ENCODE measurements around the gene RRP9. TPM values are rescaled to one million over a fixed set of nuclear protein-coding genes. Genes with fewer than 3 reads are reported as not detected.
A peak's percentile ranks its signal among the peaks of the same experiment; 100 is the strongest.

The RRP9 gene
- total and polyA plus RNA-seq, 4 donors, result 6.5 to 11.0 (median 7.8) TPM

GRCh38 chr3:51955893-51956770 lies 14.4 kb upstream of the RRP9 start:
- DNase-seq (ENCODE audit: low spot score), result no peak
- Histone ChIP-seq H3K27me3 (ENCODE audit: control insufficient read depth in 4 of 4, insufficient read depth in 4 of 4, low read length in 3 of 4) (no peaks in the 10 kb centered on the region), H3K9ac (ENCODE audit: low read depth in 1 of 2, low read length in 2 of 2) (peak overlapping the region in 1 of 2 donors; percentile 21), H3K27ac (ENCODE audit: low read depth in 1 of 2, low read length in 2 of 2) (peak overlapping the region; percentile 20 to 59), H3K36me3 (ENCODE audit: control insufficient read depth in 4 of 4, insufficient read depth in 3 of 4, low read depth in 1 of 4, low read length in 3 of 4) (peaks cover 0 to 2% (median 0%) of the 10 kb centered on the region in 4 donors), H3K9me3 (ENCODE audit: control insufficient read depth in 4 of 4, low read length in 3 of 4) (no peaks in the 10 kb centered on the region), H3K4me1 (ENCODE audit: control insufficient read depth in 4 of 4, insufficient read depth in 4 of 4, low read length in 3 of 4) (peaks cover 11 to 35% (median 19%) of the 10 kb centered on the region in 4 donors), H3K4me3 (ENCODE audit: low read depth in 1 of 3, low read length in 3 of 3) (peak overlapping the region; percentile 6 to 45 (median 11))
- WGBS, result 6% methylated on average over 97 of the region's 97 CpGs
- TF ChIP-seq, protein P1, sequence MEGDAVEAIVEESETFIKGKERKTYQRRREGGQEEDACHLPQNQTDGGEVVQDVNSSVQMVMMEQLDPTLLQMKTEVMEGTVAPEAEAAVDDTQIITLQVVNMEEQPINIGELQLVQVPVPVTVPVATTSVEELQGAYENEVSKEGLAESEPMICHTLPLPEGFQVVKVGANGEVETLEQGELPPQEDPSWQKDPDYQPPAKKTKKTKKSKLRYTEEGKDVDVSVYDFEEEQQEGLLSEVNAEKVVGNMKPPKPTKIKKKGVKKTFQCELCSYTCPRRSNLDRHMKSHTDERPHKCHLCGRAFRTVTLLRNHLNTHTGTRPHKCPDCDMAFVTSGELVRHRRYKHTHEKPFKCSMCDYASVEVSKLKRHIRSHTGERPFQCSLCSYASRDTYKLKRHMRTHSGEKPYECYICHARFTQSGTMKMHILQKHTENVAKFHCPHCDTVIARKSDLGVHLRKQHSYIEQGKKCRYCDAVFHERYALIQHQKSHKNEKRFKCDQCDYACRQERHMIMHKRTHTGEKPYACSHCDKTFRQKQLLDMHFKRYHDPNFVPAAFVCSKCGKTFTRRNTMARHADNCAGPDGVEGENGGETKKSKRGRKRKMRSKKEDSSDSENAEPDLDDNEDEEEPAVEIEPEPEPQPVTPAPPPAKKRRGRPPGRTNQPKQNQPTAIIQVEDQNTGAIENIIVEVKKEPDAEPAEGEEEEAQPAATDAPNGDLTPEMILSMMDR (IDR thresholded peaks at IDR 0.05; ENCODE audit: low read depth, low read length, missing input control), result peak; percentile 46
- no peak for TF ChIP-seq NR2F2 (IDR thresholded peaks at IDR 0.05)

DNA sequence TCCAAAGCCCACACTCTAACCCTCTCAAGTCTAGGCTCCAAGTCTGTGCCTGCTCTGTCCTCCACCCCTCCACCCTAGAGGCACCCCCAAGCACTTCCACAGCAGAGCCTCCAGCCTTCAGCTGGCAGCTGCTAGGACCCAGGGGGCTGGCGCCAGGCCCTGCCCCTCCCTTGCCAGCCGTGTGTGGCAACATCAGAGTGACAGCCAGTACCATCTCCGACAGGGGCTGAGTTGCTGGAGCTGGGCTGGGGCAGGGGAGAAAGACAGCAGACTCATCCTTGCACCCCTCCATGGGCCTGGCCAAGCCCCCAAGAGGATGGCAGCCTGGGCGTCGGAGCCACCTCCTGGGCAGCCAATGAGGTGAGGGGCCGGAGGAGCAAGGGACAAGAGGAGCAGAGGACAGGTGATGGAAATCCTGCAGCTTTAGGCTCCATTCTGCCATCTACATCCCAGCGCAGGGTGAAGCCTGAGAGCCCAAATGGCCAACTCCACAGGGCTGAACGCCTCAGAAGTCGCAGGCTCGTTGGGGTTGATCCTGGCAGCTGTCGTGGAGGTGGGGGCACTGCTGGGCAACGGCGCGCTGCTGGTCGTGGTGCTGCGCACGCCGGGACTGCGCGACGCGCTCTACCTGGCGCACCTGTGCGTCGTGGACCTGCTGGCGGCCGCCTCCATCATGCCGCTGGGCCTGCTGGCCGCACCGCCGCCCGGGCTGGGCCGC lies 13.6 kb upstream of the RRP9 start, which contains the start of gene GPR62:
Gene GPR62, plus strand, starts transcription at position 207 of the 718 bp plus-strand sequence. Its CDS starts 272 bp downstream, at position 479.
- no peaks in the 10 kb centered on the region for H3K9me3 ChIP-seq (ENCODE audit: control insufficient read depth in 4 of 4, low read length in 3 of 4)
- no peak for DNase-seq (ENCODE audit: low spot score)
- H3K4me1 ChIP-seq (ENCODE audit: control insufficient read depth in 4 of 4, insufficient read depth in 4 of 4, low read length in 3 of 4), result peaks cover 11 to 35% (median 19%) of the 10 kb centered on the region in 4 donors
- H3K27ac ChIP-seq (ENCODE audit: low read depth in 1 of 2, low read length in 2 of 2), result peak within 1 kb of the TSS; percentile 20 to 59
- no peaks in the 10 kb centered on the region for H3K27me3 ChIP-seq (ENCODE audit: control insufficient read depth in 4 of 4, insufficient read depth in 4 of 4, low read length in 3 of 4)
- peak within 1 kb of the TSS; percentile 6 to 45 (median 11) for H3K4me3 ChIP-seq (ENCODE audit: low read depth in 1 of 3, low read length in 3 of 3)
- peak within 1 kb of the TSS in 1 of 2 donors; percentile 21 for H3K9ac ChIP-seq (ENCODE audit: low read depth in 1 of 2, low read length in 2 of 2)
- WGBS, result 35% methylated on average over 33 of the region's 33 CpGs
- H3K36me3 ChIP-seq (ENCODE audit: control insufficient read depth in 4 of 4, insufficient read depth in 3 of 4, low read depth in 1 of 4, low read length in 3 of 4), result peaks cover 0 to 2% (median 0%) of the 10 kb centered on the region in 4 donors
- TF ChIP-seq, protein P2, sequence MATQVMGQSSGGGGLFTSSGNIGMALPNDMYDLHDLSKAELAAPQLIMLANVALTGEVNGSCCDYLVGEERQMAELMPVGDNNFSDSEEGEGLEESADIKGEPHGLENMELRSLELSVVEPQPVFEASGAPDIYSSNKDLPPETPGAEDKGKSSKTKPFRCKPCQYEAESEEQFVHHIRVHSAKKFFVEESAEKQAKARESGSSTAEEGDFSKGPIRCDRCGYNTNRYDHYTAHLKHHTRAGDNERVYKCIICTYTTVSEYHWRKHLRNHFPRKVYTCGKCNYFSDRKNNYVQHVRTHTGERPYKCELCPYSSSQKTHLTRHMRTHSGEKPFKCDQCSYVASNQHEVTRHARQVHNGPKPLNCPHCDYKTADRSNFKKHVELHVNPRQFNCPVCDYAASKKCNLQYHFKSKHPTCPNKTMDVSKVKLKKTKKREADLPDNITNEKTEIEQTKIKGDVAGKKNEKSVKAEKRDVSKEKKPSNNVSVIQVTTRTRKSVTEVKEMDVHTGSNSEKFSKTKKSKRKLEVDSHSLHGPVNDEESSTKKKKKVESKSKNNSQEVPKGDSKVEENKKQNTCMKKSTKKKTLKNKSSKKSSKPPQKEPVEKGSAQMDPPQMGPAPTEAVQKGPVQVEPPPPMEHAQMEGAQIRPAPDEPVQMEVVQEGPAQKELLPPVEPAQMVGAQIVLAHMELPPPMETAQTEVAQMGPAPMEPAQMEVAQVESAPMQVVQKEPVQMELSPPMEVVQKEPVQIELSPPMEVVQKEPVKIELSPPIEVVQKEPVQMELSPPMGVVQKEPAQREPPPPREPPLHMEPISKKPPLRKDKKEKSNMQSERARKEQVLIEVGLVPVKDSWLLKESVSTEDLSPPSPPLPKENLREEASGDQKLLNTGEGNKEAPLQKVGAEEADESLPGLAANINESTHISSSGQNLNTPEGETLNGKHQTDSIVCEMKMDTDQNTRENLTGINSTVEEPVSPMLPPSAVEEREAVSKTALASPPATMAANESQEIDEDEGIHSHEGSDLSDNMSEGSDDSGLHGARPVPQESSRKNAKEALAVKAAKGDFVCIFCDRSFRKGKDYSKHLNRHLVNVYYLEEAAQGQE (IDR thresholded peaks at IDR 0.05), result no peak
- TF ChIP-seq RAD21 (IDR thresholded peaks at IDR 0.05), result no peak
- no peak for TF ChIP-seq SP1 (IDR thresholded peaks at IDR 0.05)
- no peak for TF ChIP-seq YY1 (IDR thresholded peaks at IDR 0.05)
- no peak for TF ChIP-seq EGR1 (IDR thresholded peaks at IDR 0.05; ENCODE audit: low read depth in 2 of 2)
- no peak for TF ChIP-seq FOXA2 (IDR thresholded peaks at IDR 0.05)
- no peak for TF ChIP-seq HNF4A (conservative IDR thresholded peaks at IDR 0.05)
- TF ChIP-seq ATF3 (IDR thresholded peaks at IDR 0.05), result no peak
- no peak for TF ChIP-seq HNF4G (IDR thresholded peaks at IDR 0.05)
- TF ChIP-seq MAX (IDR thresholded peaks at IDR 0.05), result no peak
- no peak for TF ChIP-seq FOXA1 (IDR thresholded peaks at IDR 0.05)
- TF ChIP-seq, protein P1 (IDR thresholded peaks at IDR 0.05; ENCODE audit: low read depth, low read length, missing input control), result no peak
- no peak for TF ChIP-seq ZBTB33 (IDR thresholded peaks at IDR 0.05)
- no peak for TF ChIP-seq JUND (IDR thresholded peaks at IDR 0.05)
- TF ChIP-seq GABPA (IDR thresholded peaks at IDR 0.05 in 1 of 2, conservative IDR thresholded peaks at IDR 0.05 in 1 of 2), result no peak
- no peak for TF ChIP-seq RXRA (IDR thresholded peaks at IDR 0.05)
- TF ChIP-seq NR2F2 (IDR thresholded peaks at IDR 0.05), result no peak
